H1 (cell line): ENCODE data around the gene INTS7. TPM values are rescaled to one million over a fixed set of nuclear protein-coding genes. Genes with fewer than 3 reads are reported as not detected.

Experiments
- CTCF ChIA-PET: fragments of 300-600 bp; sonication (Branson Sonifier 250); formaldehyde crosslinking; loops from one replicate; lab custom pipeline; 2021; ENCODE audit not compliant: partially characterized antibody; lab: Charles Lee
- POLR2A ChIA-PET: fragments of 300-600 bp; sonication (Branson Sonifier 250); formaldehyde crosslinking; loops from one replicate; lab custom pipeline; 2021; ENCODE audit warnings: inconsistent platforms; ENCODE audit not compliant: partially characterized antibody; lab: Charles Lee
- DNase-seq, 2 experiments: peaks; one replicate each; pipeline versions ENCODE4 v3.0.0 to v3.0.0-alpha.2; 2010 to 2022; ENCODE audit warnings: low spot score in 2 of 2, low read depth in 1 of 2, mixed read lengths in 1 of 2
- FAIRE-seq: peaks from 2 replicates; lab custom pipeline; 2011; peaks lifted over from hg19 to GRCh38; lab: Jason Lieb, UNC
- H2AFZ ChIP-seq: 2 replicates; pipeline ENCODE4 v1.8.1; 2012; ENCODE audit warnings: low read length, inconsistent platforms
- H2AK5ac ChIP-seq: 2 replicates; pipeline ENCODE4 v1.6.1; 2013; ENCODE audit warnings: low read depth, low read length
- H2BK120ac ChIP-seq: replicated peaks from 2 replicates; pipeline ENCODE3; 2013; ENCODE audit warnings: low read depth, low read length, inconsistent platforms
- H2BK12ac ChIP-seq: 2 replicates; pipeline ENCODE4 v1.6.1; 2013; ENCODE audit warnings: low read depth, low read length
- H2BK15ac ChIP-seq: 2 replicates; pipeline ENCODE4 v1.6.1; 2013; ENCODE audit warnings: low read length
- H2BK20ac ChIP-seq: 2 replicates; pipeline ENCODE4 v1.6.1; 2013; ENCODE audit warnings: low read length
- H2BK5ac ChIP-seq: 2 replicates; pipeline ENCODE4 v1.6.1; 2013; ENCODE audit warnings: low read depth, low read length
- H3K14ac ChIP-seq: 2 replicates; pipeline ENCODE4 v1.6.1; 2013; ENCODE audit warnings: inconsistent platforms; ENCODE audit not compliant: insufficient read length
- H3K18ac ChIP-seq: 2 replicates; pipeline ENCODE4 v1.6.1; 2013; ENCODE audit warnings: low read length; ENCODE audit errors: extremely low read depth
- H3K23ac ChIP-seq: 2 replicates; pipeline ENCODE4 v1.6.1; 2013; ENCODE audit warnings: inconsistent platforms; ENCODE audit not compliant: insufficient read length
- H3K23me2 ChIP-seq: 2 replicates; pipeline ENCODE4 v1.6.1; 2013; ENCODE audit warnings: low read depth, low read length
- H3K27ac ChIP-seq: 2 replicates; pipeline ENCODE4 v1.6.1; 2011; ENCODE audit warnings: low read depth, low read length, inconsistent platforms
- H3K27me3 ChIP-seq, 4 experiments: replicated peaks in 1 of 4; 1 replicate in 1 of 4; 2 replicates in 3 of 4; pipeline versions ENCODE4 v1.6.1 to v1.8.1; 2011 to 2013; ENCODE audit warnings: low read length in 3 of 4, mild to moderate bottlenecking in 3 of 4, inconsistent platforms in 2 of 4, mixed read lengths in 2 of 4, moderate library complexity in 1 of 4; ENCODE audit not compliant: control insufficient read depth in 3 of 4, insufficient read depth in 3 of 4; ENCODE audit errors: extremely low read depth in 1 of 4
- H3K36me3 ChIP-seq, 4 experiments: 2 replicates each; pipeline versions ENCODE4 v1.6.1 to v1.8.1; 2011 to 2013; ENCODE audit warnings: mild to moderate bottlenecking in 4 of 4, low read length in 3 of 4, moderate library complexity in 2 of 4, control low read depth in 1 of 4, inconsistent platforms in 1 of 4; ENCODE audit not compliant: insufficient read depth in 4 of 4, control insufficient read depth in 2 of 4
- H3K4ac ChIP-seq: replicated peaks from 2 replicates; pipeline ENCODE3; 2013; ENCODE audit warnings: low read length, low read depth, mixed read lengths, inconsistent platforms; ENCODE audit not compliant: insufficient read length
- H3K4me1 ChIP-seq, 4 experiments: replicated peaks in 1 of 4; 1 replicate in 1 of 4; 2 replicates in 3 of 4; pipeline versions ENCODE4 v1.6.1 to v1.8.1; 2011 to 2013; ENCODE audit warnings: low read length in 3 of 4, inconsistent platforms in 2 of 4, mixed read lengths in 1 of 4; ENCODE audit not compliant: insufficient read depth in 4 of 4, control insufficient read depth in 3 of 4
- H3K4me2 ChIP-seq, 2 experiments: 2 replicates each; pipeline versions ENCODE4 v1.6.1 to v1.8.1; 2011 to 2013; ENCODE audit warnings: low read depth in 2 of 2, low read length in 2 of 2, control low read depth in 1 of 2, inconsistent platforms in 1 of 2, mild to moderate bottlenecking in 1 of 2; ENCODE audit not compliant: insufficient read depth in 1 of 2
- H3K4me3 ChIP-seq, 4 experiments: fragments of 200-600, 300-600 bp in 1 of 4; sonication (generic), shearing (Covaris generic), sonication (Bioruptor Twin) in 1 of 4; 2 replicates each; pipeline versions ENCODE4 v1.5.1 to v1.8.1; 2011 to 2016; ENCODE audit warnings: low read length in 4 of 4, low read depth in 3 of 4, control low read depth in 2 of 4, inconsistent platforms in 2 of 4, mild to moderate bottlenecking in 2 of 4, mixed read lengths in 1 of 4, moderate library complexity in 1 of 4; ENCODE audit not compliant: insufficient read depth in 2 of 4; ENCODE audit errors: extremely low read depth in 1 of 4
- H3K56ac ChIP-seq: replicated peaks from 2 replicates; pipeline ENCODE3; 2013; ENCODE audit warnings: low read depth, mild to moderate bottlenecking, mixed read lengths, low read length, inconsistent platforms; ENCODE audit not compliant: insufficient read length
- H3K79me1 ChIP-seq: 2 replicates; pipeline ENCODE4 v1.6.1; 2013; ENCODE audit warnings: low read depth, low read length, control low read depth
- H3K79me2 ChIP-seq, 2 experiments: 2 replicates each; pipeline versions ENCODE4 v1.6.1 to v1.8.1; 2012 to 2013; ENCODE audit warnings: low read length in 2 of 2, mild to moderate bottlenecking in 2 of 2, inconsistent platforms in 1 of 2; ENCODE audit not compliant: insufficient read depth in 2 of 2, control insufficient read depth in 1 of 2
- H3K9ac ChIP-seq, 4 experiments: replicated peaks in 1 of 4; 1 replicate in 1 of 4; 2 replicates in 3 of 4; pipeline versions ENCODE4 v1.6.1 to v1.8.1; 2011 to 2013; ENCODE audit warnings: low read depth in 3 of 4, low read length in 3 of 4, control low read depth in 2 of 4, mild to moderate bottlenecking in 2 of 4, moderate library complexity in 2 of 4, inconsistent platforms in 1 of 4; ENCODE audit errors: extremely low read depth in 1 of 4
- H3K9me3 ChIP-seq, 2 experiments: 2 replicates each; pipeline versions ENCODE4 v1.6.1 to v1.8.1; 2012 to 2013; ENCODE audit warnings: mild to moderate bottlenecking in 2 of 2, moderate library complexity in 2 of 2, control low read depth in 1 of 2, inconsistent platforms in 1 of 2, low read depth in 1 of 2, low read length in 1 of 2, mixed read lengths in 1 of 2; ENCODE audit not compliant: insufficient read depth in 2 of 2
- H4K20me1 ChIP-seq, 2 experiments: replicated peaks in 1 of 2; 2 replicates each; pipeline versions ENCODE3 to v1.8.1; 2011 to 2013; ENCODE audit warnings: inconsistent platforms in 2 of 2, low read length in 2 of 2, mild to moderate bottlenecking in 1 of 2; ENCODE audit not compliant: insufficient read depth in 2 of 2, control insufficient read depth in 1 of 2
- H4K5ac ChIP-seq: 2 replicates; pipeline ENCODE4 v1.6.1; 2013; ENCODE audit warnings: low read length, low read depth, mixed read lengths, inconsistent platforms; ENCODE audit not compliant: insufficient read length
- H4K8ac ChIP-seq: 2 replicates; pipeline ENCODE4 v1.8.0; 2013; ENCODE audit warnings: mild to moderate bottlenecking, moderate library complexity, low read length, inconsistent platforms; ENCODE audit not compliant: insufficient read depth; ENCODE audit errors: extremely low read depth
- H4K91ac ChIP-seq: replicated peaks from 2 replicates; pipeline ENCODE3; 2013; ENCODE audit warnings: low read length, mixed read lengths, inconsistent platforms; ENCODE audit not compliant: insufficient read length
- ASH2L ChIP-seq: fragments of 200-600, 300-600 bp; sonication (generic); IDR thresholded peaks from one replicate; pipeline ENCODE4 v1.7.1; 2017; ENCODE audit warnings: low read length
- CHD1 ChIP-seq: IDR thresholded peaks from 2 replicates; pipeline ENCODE4 v1.6.1; 2012; ENCODE audit warnings: low read depth, low read length, improper control_type of control experiment
- CREB1 ChIP-seq: IDR thresholded peaks from 2 replicates; pipeline ENCODE4 v1.6.1; 2012; ENCODE audit warnings: inconsistent platforms
- FOSL1 ChIP-seq: IDR thresholded peaks from 2 replicates; pipeline ENCODE4 v1.6.1; 2011; ENCODE audit warnings: mild to moderate bottlenecking, low read depth, low read length, moderate library complexity; ENCODE audit not compliant: insufficient read depth
- JUN ChIP-seq: IDR thresholded peaks from 2 replicates; pipeline ENCODE4 v1.6.1; 2011; ENCODE audit warnings: low read depth, mild to moderate bottlenecking, improper control_type of control experiment, low read length
- KDM4A ChIP-seq: IDR thresholded peaks from one replicate; pipeline ENCODE4 v1.7.1; 2012; ENCODE audit warnings: low read depth, mild to moderate bottlenecking, moderate library complexity, low read length, inconsistent platforms; ENCODE audit not compliant: severe bottlenecking
- POU5F1 ChIP-seq: IDR thresholded peaks from 2 replicates; pipeline ENCODE4 v1.6.1; 2011; ENCODE audit warnings: low read depth, mild to moderate bottlenecking, low read length, moderate library complexity
- SIRT6 ChIP-seq: IDR thresholded peaks from one replicate; pipeline ENCODE4 v1.7.1; 2012; ENCODE audit warnings: low read length, inconsistent platforms
- SRF ChIP-seq: IDR thresholded peaks from 2 replicates; pipeline ENCODE4 v1.6.1; 2011; ENCODE audit warnings: mild to moderate bottlenecking, low read depth, low read length, moderate library complexity
- SUZ12 ChIP-seq: fragments of 200-600 bp; sonication (generic); IDR thresholded peaks from 2 replicates; pipeline ENCODE4 v1.6.1; 2012; ENCODE audit warnings: mild to moderate bottlenecking, inconsistent platforms, low read length, moderate library complexity, mixed read lengths
- TAF7 ChIP-seq: optimal IDR thresholded peaks from 2 replicates; pipeline ENCODE3; 2011; ENCODE audit warnings: low read depth, mild to moderate bottlenecking, inconsistent platforms, low read length, moderate library complexity, borderline replicate concordance
- YY1 ChIP-seq: IDR thresholded peaks from 2 replicates; pipeline ENCODE4 v1.6.1; 2011; ENCODE audit warnings: low read depth, mild to moderate bottlenecking, low read length
- WGBS, 2 experiments: shearing (Covaris generic) in 1 of 2; methylation state at CpG; one replicate each; pipeline versions ENCODE4 v1.1.6 to v1.1.7; 2013 to 2015; ENCODE audit warnings: low lambda C conversion rate in 2 of 2, mixed read lengths in 2 of 2, inconsistent platforms in 1 of 2, low coverage in 1 of 2, missing lambda C conversion rate in 1 of 2; ENCODE audit not compliant: insufficient replicate concordance in 2 of 2, insufficient coverage in 1 of 2, insufficient read length in 1 of 2; ENCODE audit errors: extremely low coverage in 1 of 2, missing lambda C conversion rate in 1 of 2; 5-methylcytosine and 5-hydroxymethylcytosine counted together
- polyA plus RNA-seq, 7 experiments: library from polyadenylated mRNA; depleted of rRNA in 3 of 7; stranded (reverse) in 5 of 7; unstranded in 2 of 7; fragments of >200 nt in 5 of 7; fragments of 200-250 nt in 2 of 7; gene quantifications; 1 replicate in 5 of 7; 2 replicates in 1 of 7; 4 replicates in 1 of 7; pipeline versions ENCODE4 v1.2.1 to v1.2.3, GENCODE V29; 2011 to 2013; ENCODE audit warnings: missing spikeins in 2 of 7, mixed read lengths in 2 of 7
- total RNA-seq: library from RNA; stranded (reverse); fragmentation: NEBNext Ultra II Directional; extraction: Animal tissue kit (Norgen Biotek cat#: 25700); gene quantifications from 2 replicates; pipeline ENCODE4 v1.2.1, GENCODE V29; 2021
- TF ChIP-seq, protein P1 (sequence below), 3 experiments: IDR thresholded peaks; 1 replicate in 2 of 3; 2 replicates in 1 of 3; pipeline versions ENCODE4 v1.5.1 to v1.6.1; 2011; ENCODE audit warnings: low read length in 3 of 3, mild to moderate bottlenecking in 3 of 3, inconsistent platforms in 2 of 3, low read depth in 1 of 3, moderate library complexity in 1 of 3; ENCODE audit not compliant: insufficient read depth in 1 of 3; ENCODE audit errors: control extremely low read depth in 1 of 3

INTS7 gene
- total and polyA plus RNA-seq, 2 of the 8 experiments (the other 6 are each of a cell fraction or from before 2014, with no cell fraction given), result 15.2 to 22.4 TPM

DNA sequence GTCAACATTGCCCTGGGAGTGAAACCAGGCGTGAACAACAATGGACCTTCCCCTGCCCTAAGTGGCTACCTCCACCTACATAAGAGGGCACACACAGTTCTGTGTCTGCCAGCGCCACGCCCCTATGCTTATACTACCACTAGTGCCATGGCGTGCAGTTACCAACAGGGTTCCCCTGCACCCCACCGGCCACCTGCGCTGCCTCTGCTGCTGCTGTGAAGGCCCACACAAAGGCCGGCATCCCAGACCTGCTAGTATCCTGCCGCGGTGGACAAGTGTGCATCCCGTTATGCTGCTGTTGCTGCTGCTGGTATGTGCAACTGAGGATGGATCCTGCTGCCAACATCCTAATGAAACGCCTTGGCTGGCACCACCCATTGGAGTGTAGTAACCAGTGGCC, 75.7 kb downstream of the INTS7 start:
- Histone ChIP-seq H3K4me1 (no peaks in the 10 kb centered on the region), H4K8ac (peak overlapping the region; percentile 25; the same call in 1 of the 2 replicates), H3K4ac (peak overlapping the region; percentile 21), H4K5ac (no peak overlapping the region), H3K4me3 (no peak overlapping the region), H2AK5ac (no peak overlapping the region), H2BK120ac (no peak overlapping the region), H2BK20ac (no peak overlapping the region), H3K79me1 (no peaks in the 10 kb centered on the region; the same call in 1 of the 2 replicates), H4K91ac (no peak overlapping the region), H3K9me3 (no peaks in the 10 kb centered on the region), H3K14ac (no peak overlapping the region), H3K9ac (no peak overlapping the region), H3K4me2 (no peak overlapping the region), H3K27me3 (no peaks in the 10 kb centered on the region), H4K20me1 (peaks cover 0 to 3% of the 10 kb centered on the region in 2 experiments), H3K36me3 (peaks cover 0 to 10% (median 0%) of the 10 kb centered on the region in 4 experiments; a peak in 3 of 8 replicates), H3K56ac (no peak overlapping the region), H3K27ac (no peak overlapping the region), H2BK15ac (no peak overlapping the region), H2BK5ac (no peak overlapping the region), H3K23me2 (no peaks in the 10 kb centered on the region), H3K18ac (no peak overlapping the region), H3K23ac (no peak overlapping the region), H2BK12ac (no peak overlapping the region), H3K79me2 (no peaks in the 10 kb centered on the region), H2AFZ (no peak overlapping the region)
- FAIRE-seq, result no peak
- WGBS, 2 experiments, result 97% methylated on average over 11 of the region's 11 CpGs; no CpG with 5 or more reads in 1 of the 2 experiments
- DNase-seq, result no peak
- POLR2A ChIA-PET, result no interaction called here
- CTCF ChIA-PET, result interaction anchor here (0.9 kb wide), 1 partner anchor 143 kb away, joined by 3 read pairs; no protein-coding TSS in a partner anchor
- TF ChIP-seq ASH2L (no peak), JUN (no peak), CREB1 (no peak), FOSL1 (no peak), SIRT6 (no peak), CHD1 (no peak), KDM4A (no peak), TAF7 (no peak), SUZ12 (no peak), YY1 (no peak), SRF (no peak), POU5F1 (no peak)
- TF ChIP-seq, protein P1, sequence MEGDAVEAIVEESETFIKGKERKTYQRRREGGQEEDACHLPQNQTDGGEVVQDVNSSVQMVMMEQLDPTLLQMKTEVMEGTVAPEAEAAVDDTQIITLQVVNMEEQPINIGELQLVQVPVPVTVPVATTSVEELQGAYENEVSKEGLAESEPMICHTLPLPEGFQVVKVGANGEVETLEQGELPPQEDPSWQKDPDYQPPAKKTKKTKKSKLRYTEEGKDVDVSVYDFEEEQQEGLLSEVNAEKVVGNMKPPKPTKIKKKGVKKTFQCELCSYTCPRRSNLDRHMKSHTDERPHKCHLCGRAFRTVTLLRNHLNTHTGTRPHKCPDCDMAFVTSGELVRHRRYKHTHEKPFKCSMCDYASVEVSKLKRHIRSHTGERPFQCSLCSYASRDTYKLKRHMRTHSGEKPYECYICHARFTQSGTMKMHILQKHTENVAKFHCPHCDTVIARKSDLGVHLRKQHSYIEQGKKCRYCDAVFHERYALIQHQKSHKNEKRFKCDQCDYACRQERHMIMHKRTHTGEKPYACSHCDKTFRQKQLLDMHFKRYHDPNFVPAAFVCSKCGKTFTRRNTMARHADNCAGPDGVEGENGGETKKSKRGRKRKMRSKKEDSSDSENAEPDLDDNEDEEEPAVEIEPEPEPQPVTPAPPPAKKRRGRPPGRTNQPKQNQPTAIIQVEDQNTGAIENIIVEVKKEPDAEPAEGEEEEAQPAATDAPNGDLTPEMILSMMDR (IDR thresholded peaks at IDR 0.05; ENCODE audit: control extremely low read depth in 1 of 3, insufficient read depth in 1 of 3, low read depth in 1 of 3, low read length in 3 of 3), result no peak
